MM.1S (cell line): ENCODE results near the gene NPPB.

Experiments
- EZH2 ChIP-seq: fragments of 300-600 bp; sonication (generic); optimal IDR thresholded peaks from 2 replicates; pipeline ENCODE3; 2017; ENCODE audit warnings: low read depth, mild to moderate bottlenecking, antibody characterized with exemption, low read length, mixed read lengths
- EZH2phosphoT487 ChIP-seq: fragments of 300-600 bp; sonication (generic); IDR thresholded peaks from 2 replicates; pipeline ENCODE4 v1.6.1; 2018; ENCODE audit warnings: antibody characterized with exemption, low read length
- TF ChIP-seq, protein P1 (sequence below): fragments of 300-600 bp; sonication (generic); IDR thresholded peaks from 2 replicates; pipeline ENCODE4 v1.5.1; 2016; ENCODE audit warnings: antibody characterized with exemption, low read length, mixed read lengths

DNA sequence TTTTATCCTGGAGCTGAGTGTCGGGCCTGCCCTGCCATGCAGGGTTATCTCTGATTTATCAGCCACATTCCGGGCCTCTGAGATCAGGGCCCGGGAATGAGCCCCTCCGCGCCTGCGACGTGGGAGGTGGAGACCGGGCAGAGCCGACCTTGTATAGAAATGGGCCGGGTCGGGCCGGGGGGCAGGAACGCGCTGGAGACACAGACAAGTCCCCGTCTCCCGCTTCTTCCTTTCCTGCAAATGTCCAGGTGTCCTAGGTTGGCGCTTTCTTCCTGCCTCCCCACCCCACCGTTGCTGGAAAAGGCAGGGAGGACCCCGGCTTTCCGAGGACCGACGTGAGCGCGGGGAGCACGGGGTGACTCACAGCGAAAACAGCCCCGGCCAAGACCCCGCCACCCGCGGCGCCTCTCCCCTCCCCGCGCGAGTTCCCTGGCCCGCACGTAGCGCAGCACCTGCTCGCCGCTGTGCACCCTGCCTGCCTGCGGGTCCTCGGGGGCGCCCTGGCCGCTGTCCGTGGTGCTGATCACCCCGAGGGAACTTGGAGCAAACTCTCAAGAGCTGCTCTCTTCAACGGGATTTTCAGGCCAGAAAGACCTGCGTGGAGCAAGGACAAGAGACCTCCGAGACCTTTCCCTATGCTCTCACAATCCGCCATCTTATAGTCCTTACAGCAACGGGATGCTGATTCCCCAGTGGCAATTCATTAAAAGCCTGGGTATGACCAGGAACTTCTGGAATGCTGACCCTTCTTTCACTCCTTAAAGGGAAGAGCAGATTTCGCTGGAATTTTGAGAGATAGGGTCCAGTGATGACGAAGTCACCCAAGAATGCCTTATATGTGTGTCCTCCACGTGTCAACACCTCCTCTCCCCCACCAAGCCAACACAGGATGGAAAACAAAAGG is 475 bp upstream of the NPPB start:
- TF ChIP-seq, protein P1, sequence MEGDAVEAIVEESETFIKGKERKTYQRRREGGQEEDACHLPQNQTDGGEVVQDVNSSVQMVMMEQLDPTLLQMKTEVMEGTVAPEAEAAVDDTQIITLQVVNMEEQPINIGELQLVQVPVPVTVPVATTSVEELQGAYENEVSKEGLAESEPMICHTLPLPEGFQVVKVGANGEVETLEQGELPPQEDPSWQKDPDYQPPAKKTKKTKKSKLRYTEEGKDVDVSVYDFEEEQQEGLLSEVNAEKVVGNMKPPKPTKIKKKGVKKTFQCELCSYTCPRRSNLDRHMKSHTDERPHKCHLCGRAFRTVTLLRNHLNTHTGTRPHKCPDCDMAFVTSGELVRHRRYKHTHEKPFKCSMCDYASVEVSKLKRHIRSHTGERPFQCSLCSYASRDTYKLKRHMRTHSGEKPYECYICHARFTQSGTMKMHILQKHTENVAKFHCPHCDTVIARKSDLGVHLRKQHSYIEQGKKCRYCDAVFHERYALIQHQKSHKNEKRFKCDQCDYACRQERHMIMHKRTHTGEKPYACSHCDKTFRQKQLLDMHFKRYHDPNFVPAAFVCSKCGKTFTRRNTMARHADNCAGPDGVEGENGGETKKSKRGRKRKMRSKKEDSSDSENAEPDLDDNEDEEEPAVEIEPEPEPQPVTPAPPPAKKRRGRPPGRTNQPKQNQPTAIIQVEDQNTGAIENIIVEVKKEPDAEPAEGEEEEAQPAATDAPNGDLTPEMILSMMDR, result peak; percentile 43
- TF ChIP-seq EZH2, result no peak
- TF ChIP-seq EZH2phosphoT487, result no peak
